ENCODE measurements around the gene OR10H4. TPM values are rescaled to one million over a fixed set of nuclear protein-coding genes. Genes with fewer than 3 reads are reported as not detected.
"Not testable (repeated sequence)": the region's sequence is repeated elsewhere in the genome, so short reads cannot be mapped to it uniquely, and the experiment has no call there.

Gene OR10H4
- total RNA-seq, 2 donors from 2014 or later: not detected

DNA sequence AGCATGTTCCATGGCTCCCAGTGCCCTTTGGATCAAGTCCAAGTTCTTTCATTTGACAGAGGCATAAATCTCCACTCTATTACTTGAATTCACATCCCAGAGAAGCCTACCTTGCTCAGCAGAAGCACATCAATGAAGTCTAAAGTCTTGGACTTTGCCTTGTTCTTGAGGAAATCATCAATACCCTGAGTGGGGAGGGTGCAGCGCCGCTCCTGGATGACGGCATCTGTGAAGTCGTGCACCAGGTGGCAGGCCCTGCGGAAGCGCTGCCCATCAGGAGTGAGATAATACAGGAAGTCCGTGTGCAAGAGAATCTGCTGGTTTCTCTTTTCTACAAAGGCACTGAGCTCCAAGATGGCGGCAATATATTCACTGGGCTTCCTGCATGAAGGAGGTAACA is 25.1 kb upstream of the OR10H4 start:
- Mint-ChIP-seq H3K4me1 (ENCODE audit: low read depth) (no peaks in the 10 kb centered on the region), H3K9me3 (no peaks in the 10 kb centered on the region), H3K36me3 (ENCODE audit: insufficient read depth in 2 of 2) (no peaks in the 10 kb centered on the region), H3K4me3 (no peak overlapping the region), H3K27me3 (ENCODE audit: low read depth) (peaks cover 37% of the 10 kb centered on the region), H3K27ac (no peak overlapping the region)
- DNase-seq (no peak), ATAC-seq (replicated peaks in 1 of 2) (no peak)

DNA sequence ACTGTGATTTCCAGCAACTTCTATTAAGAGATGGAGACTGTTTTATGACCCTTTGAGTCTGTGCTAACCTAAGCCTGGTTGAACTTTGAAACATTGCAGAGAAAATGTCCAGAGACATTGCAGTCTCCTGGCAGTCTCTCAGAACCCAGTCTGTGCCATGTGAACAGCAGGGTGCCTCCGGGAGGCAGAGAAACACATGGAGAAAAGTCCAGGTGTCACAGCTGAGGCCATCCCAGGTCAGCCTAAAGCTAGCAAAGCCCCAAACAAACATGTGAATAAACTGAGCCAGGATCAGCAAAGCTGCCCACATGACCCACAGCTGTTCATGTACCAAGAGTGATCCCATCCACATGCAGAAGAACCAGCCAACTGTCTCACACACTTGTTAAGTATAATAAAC is 22.3 kb upstream of the OR10H4 start:
- H3K27me3 Mint-ChIP-seq (ENCODE audit: low read depth): peaks cover 30% of the 10 kb centered on the region
- DNase-seq: no peak
- H3K4me3 Mint-ChIP-seq: no peak overlapping the region
- H3K9me3 Mint-ChIP-seq: peaks cover 5 to 7% of the 10 kb centered on the region in 2 donors
- no peak overlapping the region for H3K27ac Mint-ChIP-seq
- no peaks in the 10 kb centered on the region for H3K4me1 Mint-ChIP-seq (ENCODE audit: low read depth)
- H3K36me3 Mint-ChIP-seq (ENCODE audit: insufficient read depth in 2 of 2): peaks cover 6 to 8% of the 10 kb centered on the region in 2 donors
- no peak for ATAC-seq (replicated peaks in 1 of 2)

DNA sequence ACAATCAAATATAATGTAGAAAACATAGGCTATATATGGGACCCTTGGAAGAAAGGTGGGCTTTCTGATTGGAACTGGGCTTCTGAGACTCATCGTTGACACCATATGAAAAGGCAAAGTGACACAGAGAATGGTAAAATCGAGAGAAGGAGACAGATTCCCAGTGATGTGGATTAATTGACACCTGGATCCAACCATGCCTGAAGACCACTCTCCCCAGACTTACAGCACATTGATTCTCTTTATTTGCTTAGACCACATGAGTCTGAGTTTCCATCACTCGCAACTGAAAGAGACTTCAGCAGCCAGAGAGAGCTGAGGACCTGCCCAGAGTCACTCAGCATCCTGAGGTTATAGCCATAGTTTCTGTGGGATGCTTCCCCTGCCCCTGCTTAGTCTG is 20.5 kb upstream of the OR10H4 start:
- DNase-seq (no peak), ATAC-seq (replicated peaks in 1 of 2) (no peak)
- H3K27ac Mint-ChIP-seq: no peak overlapping the region
- no peak overlapping the region for H3K4me3 Mint-ChIP-seq
- H3K27me3 Mint-ChIP-seq (ENCODE audit: low read depth): peaks cover 27% of the 10 kb centered on the region
- H3K4me1 Mint-ChIP-seq (ENCODE audit: low read depth): no peaks in the 10 kb centered on the region
- H3K9me3 Mint-ChIP-seq: peaks cover 5 to 7% of the 10 kb centered on the region in 2 donors
- peaks cover 6 to 8% of the 10 kb centered on the region in 2 donors for H3K36me3 Mint-ChIP-seq (ENCODE audit: insufficient read depth in 2 of 2)

DNA sequence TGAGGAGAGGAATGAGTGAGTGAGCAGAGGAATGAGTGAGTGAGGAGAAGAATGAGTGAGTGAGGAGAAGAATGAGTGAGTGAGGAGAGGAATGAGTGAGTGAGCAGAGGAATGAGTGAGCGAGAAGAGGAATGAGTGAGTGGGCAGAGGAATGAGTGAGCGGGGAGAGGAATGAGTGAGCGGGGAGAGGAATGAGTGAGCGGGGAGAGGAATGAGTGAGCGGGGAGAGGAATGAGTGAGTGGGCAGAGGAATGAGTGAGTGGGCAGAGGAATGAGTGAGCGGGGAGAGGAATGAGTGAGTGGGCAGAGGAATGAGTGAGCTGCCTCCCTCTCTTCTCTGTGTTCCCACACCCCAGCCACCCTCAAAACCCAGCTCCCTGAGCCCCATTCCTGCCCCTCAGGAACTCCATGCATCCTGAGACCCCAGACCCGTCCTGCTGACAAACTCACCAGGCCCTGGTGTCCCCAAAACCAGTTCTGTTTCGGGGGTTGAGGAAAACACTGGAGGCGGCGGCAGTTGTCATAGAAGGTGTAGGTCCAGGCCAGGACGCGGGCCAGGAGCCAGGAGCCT is 15.0 kb upstream of the OR10H4 start:
- not testable (repeated sequence) for ATAC-seq (replicated peaks in 1 of 2); H3K9me3 Mint-ChIP-seq; H3K4me3 Mint-ChIP-seq; H3K36me3 Mint-ChIP-seq (ENCODE audit: insufficient read depth in 2 of 2); H3K4me1 Mint-ChIP-seq (ENCODE audit: low read depth); H3K27ac Mint-ChIP-seq
- peak; percentile 11 to 41 for DNase-seq
- peaks cover 24% of the 10 kb centered on the region for H3K27me3 Mint-ChIP-seq (ENCODE audit: low read depth)

DNA sequence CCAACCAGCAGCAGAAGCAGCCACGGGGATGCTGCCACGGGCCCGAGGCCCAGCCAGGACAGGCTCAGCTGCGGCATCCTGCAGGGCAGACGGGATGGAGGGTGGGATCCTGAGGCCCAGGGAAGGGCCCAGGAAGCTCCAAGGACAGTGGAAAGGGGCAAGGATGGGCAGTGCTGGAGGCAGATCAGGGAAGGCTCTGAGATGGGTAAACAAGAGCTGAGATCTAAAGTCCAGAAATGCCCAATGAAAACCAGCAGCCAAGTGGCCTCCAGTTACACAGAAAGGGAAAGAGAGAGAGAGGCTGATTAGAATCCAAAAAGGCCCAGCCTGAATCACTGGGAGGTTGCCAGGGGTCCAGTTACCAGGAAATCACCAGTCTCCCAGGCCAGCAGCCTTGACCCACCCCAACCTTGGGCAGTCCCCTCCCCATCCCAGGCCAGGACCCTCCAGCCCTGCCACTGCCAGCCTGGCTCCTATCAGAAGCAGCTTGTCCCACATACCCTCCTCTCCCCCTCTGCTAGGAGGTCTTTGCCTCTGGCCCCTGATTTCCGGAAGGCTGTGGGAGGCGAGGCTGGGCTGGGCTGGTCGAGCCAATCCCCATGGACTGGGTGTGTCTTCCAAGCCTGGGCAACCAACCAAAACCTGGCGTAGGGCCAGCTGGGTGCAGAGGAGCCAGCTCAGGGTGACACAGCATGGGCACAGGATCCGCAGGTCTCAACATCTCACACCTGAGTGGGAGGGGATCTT is 14.3 kb upstream of the OR10H4 start, which contains the start of gene CYP4F11:
Gene CYP4F11, minus strand, starts transcription at position 198 of the 747 bp plus-strand sequence. Its CDS starts 121 bp downstream, at position 77.
- H3K27ac Mint-ChIP-seq: no peak within 1 kb of the TSS
- ATAC-seq (replicated peaks in 1 of 2): no peak
- DNase-seq: no peak
- peaks cover 7% of the 10 kb centered on the region for H3K4me1 Mint-ChIP-seq (ENCODE audit: low read depth)
- H3K36me3 Mint-ChIP-seq (ENCODE audit: insufficient read depth in 2 of 2): peaks cover 8 to 10% of the 10 kb centered on the region in 2 donors
- H3K27me3 Mint-ChIP-seq (ENCODE audit: low read depth): peaks cover 19% of the 10 kb centered on the region
- peaks cover 5 to 9% of the 10 kb centered on the region in 2 donors for H3K9me3 Mint-ChIP-seq
- H3K4me3 Mint-ChIP-seq: no peak within 1 kb of the TSS

DNA sequence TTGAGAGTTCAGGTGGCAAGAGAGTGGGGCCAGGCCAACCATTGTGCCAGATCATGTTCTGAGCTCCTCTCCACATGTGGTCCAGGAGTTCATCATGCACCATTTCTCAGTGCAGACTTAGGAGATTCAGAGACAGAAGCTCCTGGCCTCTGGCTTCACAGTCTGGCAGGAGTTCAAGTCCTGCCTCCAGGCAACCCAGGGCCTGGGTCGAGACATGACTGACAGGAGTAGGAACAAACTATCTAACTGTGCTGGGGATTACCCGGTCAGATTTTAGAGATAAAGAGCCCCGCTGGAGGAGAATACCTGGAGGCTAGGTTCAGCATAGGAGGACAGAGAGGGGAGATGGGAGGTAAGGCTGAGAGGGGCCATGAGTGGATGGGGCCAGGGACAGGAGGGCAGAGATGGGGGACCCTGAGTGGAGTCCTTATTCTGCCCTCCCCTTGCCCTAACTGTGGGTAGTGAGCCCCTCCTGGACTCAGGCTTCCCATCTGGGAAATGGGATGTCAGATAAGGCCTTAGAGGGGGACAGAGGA is 13.6 kb upstream of the OR10H4 start:
- Mint-ChIP-seq H3K27me3 (ENCODE audit: low read depth) (peaks cover 23% of the 10 kb centered on the region), H3K27ac (no peak overlapping the region), H3K36me3 (ENCODE audit: insufficient read depth in 2 of 2) (peaks cover 8 to 10% of the 10 kb centered on the region in 2 donors), H3K4me3 (no peak overlapping the region), H3K4me1 (ENCODE audit: low read depth) (peaks cover 7% of the 10 kb centered on the region), H3K9me3 (peaks cover 5 to 9% of the 10 kb centered on the region in 2 donors)
- DNase-seq: no peak
- ATAC-seq (replicated peaks in 1 of 2): no peak

DNA sequence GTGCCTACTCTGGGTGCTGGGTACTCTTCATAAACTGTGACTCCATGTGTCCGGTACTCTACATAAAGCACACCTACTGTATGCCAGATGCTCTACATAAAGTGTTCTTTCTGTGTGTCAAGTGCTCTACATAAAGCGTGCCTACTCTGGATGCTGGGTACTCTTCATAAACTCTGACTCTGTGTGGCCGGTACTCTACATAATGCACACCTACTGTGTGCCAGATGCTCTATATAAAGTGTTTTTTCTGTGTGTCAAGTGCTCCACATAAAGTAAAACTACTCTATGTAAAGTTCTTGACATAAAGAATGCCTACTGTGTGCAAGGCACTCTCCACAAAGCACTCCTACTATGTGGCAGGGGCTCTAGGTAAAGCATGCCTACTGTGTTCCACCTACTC is 12.6 kb upstream of the OR10H4 start:
- H3K27ac Mint-ChIP-seq: no peak overlapping the region
- DNase-seq: no peak
- peaks cover 2 to 4% of the 10 kb centered on the region in 2 donors for H3K9me3 Mint-ChIP-seq
- H3K36me3 Mint-ChIP-seq (ENCODE audit: insufficient read depth in 2 of 2): peaks cover 2 to 6% of the 10 kb centered on the region in 2 donors
- H3K4me1 Mint-ChIP-seq (ENCODE audit: low read depth): peaks cover 7% of the 10 kb centered on the region
- H3K4me3 Mint-ChIP-seq: no peak overlapping the region
- no peak for ATAC-seq (replicated peaks in 1 of 2)
- peaks cover 25% of the 10 kb centered on the region for H3K27me3 Mint-ChIP-seq (ENCODE audit: low read depth)

DNA sequence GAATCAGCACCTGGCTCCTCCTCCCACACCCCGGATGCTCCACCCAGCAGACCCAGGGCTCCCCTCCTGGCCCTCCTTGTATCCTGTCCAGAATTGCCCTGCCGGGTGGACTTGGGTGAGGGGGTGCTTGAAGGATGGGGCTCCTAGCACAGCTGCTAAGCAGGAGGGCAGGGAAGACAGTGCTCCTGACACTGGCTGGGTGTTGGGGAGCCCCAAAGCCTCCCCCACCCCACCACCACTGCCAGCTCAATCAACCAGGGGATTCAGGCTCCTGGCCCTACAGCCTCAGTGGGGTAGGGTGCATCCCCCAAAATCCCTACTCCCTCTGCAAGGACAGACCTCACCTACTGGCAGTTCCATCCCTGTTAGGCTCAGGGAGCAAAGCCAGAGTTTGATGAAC is 11.9 kb upstream of the OR10H4 start:
- H3K36me3 Mint-ChIP-seq (ENCODE audit: insufficient read depth in 2 of 2): peaks cover 0 to 4% of the 10 kb centered on the region in 2 donors
- peaks cover 25% of the 10 kb centered on the region for H3K27me3 Mint-ChIP-seq (ENCODE audit: low read depth)
- DNase-seq: no peak
- peaks cover 7% of the 10 kb centered on the region for H3K4me1 Mint-ChIP-seq (ENCODE audit: low read depth)
- no peak overlapping the region for H3K4me3 Mint-ChIP-seq
- peaks cover 0 to 2% of the 10 kb centered on the region in 2 donors for H3K9me3 Mint-ChIP-seq
- no peak overlapping the region for H3K27ac Mint-ChIP-seq
- ATAC-seq (replicated peaks in 1 of 2): no peak

DNA sequence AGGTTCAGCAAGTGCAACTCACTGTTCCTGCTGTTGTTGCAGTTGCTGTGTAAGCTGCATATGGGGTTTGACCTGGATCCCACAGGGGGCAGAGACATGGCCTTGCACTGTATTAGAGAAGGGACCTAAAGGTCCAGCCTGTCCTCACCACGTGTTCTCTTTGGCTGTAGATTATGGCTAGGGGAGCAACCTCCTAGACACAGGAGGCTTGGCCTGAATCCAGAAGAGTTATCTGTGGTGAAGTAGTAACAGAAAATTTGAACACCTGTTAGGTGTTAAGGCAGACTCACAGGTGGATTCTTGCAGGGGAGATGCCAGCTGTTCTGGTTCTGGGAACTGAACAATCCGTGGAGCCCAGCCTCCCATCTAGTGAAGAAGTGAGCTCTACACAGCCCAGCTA is 11.0 kb upstream of the OR10H4 start:
- H3K27me3 Mint-ChIP-seq (ENCODE audit: low read depth): peaks cover 30% of the 10 kb centered on the region
- no peak overlapping the region for H3K4me3 Mint-ChIP-seq
- DNase-seq: no peak
- H3K27ac Mint-ChIP-seq: no peak overlapping the region
- peaks cover 0 to 2% of the 10 kb centered on the region in 2 donors for H3K9me3 Mint-ChIP-seq
- peaks cover 7% of the 10 kb centered on the region for H3K4me1 Mint-ChIP-seq (ENCODE audit: low read depth)
- no peak for ATAC-seq (replicated peaks in 1 of 2)
- H3K36me3 Mint-ChIP-seq (ENCODE audit: insufficient read depth in 2 of 2): peaks cover 0 to 4% of the 10 kb centered on the region in 2 donors

DNA sequence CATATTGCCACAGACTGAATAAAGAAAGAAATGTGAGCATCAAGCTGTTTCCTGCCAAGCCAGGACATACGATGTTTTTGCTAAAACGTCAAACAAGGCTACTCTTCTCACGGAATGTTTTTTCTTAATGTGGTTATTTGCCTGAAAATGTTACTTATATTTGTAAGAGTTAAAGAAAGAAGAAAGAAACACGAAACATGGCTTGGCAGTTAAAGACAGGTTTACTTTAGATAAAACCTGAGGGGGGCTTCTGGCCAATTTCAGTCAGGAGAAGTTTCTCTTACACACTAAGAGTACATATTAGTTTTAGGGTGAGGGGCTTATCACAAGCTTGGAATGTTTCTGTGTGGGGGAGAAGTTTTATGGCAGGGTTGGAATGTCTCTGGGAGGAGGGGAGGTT is 4.4 kb upstream of the OR10H4 start:
- Mint-ChIP-seq H3K27me3 (ENCODE audit: low read depth) (peaks cover 50% of the 10 kb centered on the region), H3K27ac (no peak overlapping the region), H3K9me3 (peaks cover 8 to 9% of the 10 kb centered on the region in 2 donors), H3K36me3 (ENCODE audit: insufficient read depth in 2 of 2) (peaks cover 6 to 10% of the 10 kb centered on the region in 2 donors), H3K4me3 (no peak overlapping the region), H3K4me1 (ENCODE audit: low read depth) (no peaks in the 10 kb centered on the region)
- DNase-seq (no peak), ATAC-seq (replicated peaks in 1 of 2) (no peak)

DNA sequence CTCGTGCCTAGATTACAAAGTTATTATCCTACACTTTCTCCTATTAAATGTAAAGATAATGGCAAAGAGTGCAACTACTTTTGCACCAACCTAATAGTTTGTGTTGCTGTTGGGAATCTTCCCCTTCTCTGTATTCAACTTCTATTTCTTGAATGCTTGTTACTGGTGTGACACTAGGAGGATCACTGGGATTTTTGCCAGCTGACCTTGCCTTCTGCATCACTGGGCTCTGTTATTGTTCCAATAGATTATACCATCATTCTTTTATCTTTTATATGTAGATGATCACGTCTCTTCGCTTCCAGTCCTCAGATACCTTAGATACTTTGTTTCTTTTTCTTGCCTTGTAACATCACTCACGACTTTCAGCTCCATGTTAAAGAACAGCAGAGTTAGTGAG is 3.5 kb upstream of the OR10H4 start:
- no peak overlapping the region for H3K27ac Mint-ChIP-seq
- peaks cover 9 to 12% of the 10 kb centered on the region in 2 donors for H3K36me3 Mint-ChIP-seq (ENCODE audit: insufficient read depth in 2 of 2)
- peaks cover 48% of the 10 kb centered on the region for H3K27me3 Mint-ChIP-seq (ENCODE audit: low read depth)
- peaks cover 10 to 12% of the 10 kb centered on the region in 2 donors for H3K9me3 Mint-ChIP-seq
- H3K4me3 Mint-ChIP-seq: no peak overlapping the region
- DNase-seq: no peak
- H3K4me1 Mint-ChIP-seq (ENCODE audit: low read depth): no peaks in the 10 kb centered on the region
- ATAC-seq (replicated peaks in 1 of 2): no peak

DNA sequence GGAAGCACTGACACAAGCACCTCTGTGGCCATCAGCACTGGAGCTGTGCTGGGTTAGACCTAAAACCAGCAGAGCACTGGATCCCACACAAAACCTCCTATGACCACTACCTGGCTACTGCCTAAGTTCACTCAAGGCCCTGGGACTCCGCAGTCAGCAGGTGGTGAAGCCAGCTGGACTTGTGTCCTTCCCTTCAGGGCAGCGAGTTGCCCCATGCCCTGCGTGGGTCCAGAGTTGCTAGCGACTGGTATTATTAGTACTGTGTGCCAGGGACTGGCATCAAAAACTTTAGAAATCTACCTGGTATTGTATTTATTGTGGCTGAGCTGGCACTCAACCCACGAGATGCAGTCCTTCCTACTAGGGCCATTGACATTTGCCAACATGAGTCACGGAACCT is 6.0 kb downstream of the OR10H4 start:
- ATAC-seq (replicated peaks in 1 of 2) (peak in 1 of 2 donors; percentile 25), DNase-seq (no peak)
- Mint-ChIP-seq H3K27ac (no peak overlapping the region), H3K4me3 (no peak overlapping the region), H3K36me3 (ENCODE audit: insufficient read depth in 2 of 2) (no peaks in the 10 kb centered on the region), H3K4me1 (ENCODE audit: low read depth) (no peaks in the 10 kb centered on the region), H3K9me3 (no peaks in the 10 kb centered on the region), H3K27me3 (ENCODE audit: low read depth) (peaks cover 41% of the 10 kb centered on the region)

DNA sequence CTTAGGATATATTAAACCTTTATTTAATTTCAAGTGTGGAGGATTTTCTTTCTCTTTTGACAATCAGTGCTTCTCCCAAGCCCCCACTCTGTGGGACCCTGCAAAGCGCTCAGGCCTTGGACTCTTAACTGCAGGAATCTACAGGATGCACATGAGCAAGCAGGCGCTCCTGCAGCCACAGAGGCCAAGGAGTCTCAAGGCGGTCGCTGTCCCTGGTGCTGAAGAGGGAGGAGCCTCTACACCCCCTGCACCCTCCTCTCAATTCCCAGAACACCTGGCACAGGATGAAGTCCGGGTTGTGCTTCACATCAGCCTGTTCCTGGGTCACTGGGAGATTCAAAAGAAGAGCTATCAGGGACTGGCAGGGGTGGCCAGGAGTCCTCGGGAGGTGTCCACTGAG is 13.5 kb downstream of the OR10H4 start:
- H3K4me3 Mint-ChIP-seq: no peak overlapping the region

More for the DNA sequence above, 13.5 kb downstream of the OR10H4 start:
- DNase-seq (no peak), ATAC-seq (replicated peaks in 1 of 2) (no peak)
- no peaks in the 10 kb centered on the region for H3K4me1 Mint-ChIP-seq (ENCODE audit: low read depth)
- H3K36me3 Mint-ChIP-seq (ENCODE audit: insufficient read depth in 2 of 2): no peaks in the 10 kb centered on the region
- peaks cover 26% of the 10 kb centered on the region for H3K27me3 Mint-ChIP-seq (ENCODE audit: low read depth)
- H3K27ac Mint-ChIP-seq: no peak overlapping the region
- H3K9me3 Mint-ChIP-seq: no peaks in the 10 kb centered on the region
